GM19238 (cell line): Measurements from ENCODE around the gene NSUN2.
A peak's percentile ranks its signal among the peaks of the same experiment; 100 is the strongest.
"Not testable (repeated sequence)": the region's sequence is repeated elsewhere in the genome, so short reads cannot be mapped to it uniquely, and the experiment has no call there.

ENCODE experiments used
- DNase-seq: peaks from one replicate; pipeline ENCODE4 v3.0.0; 2011; ENCODE audit warnings: low spot score; ENCODE audit not compliant: insufficient read length

Gene NSUN2

GRCh38 chr5:6632888-6633468 is at the start of gene NSUN2, which contains the start of gene SRD5A1:
Gene NSUN2, minus strand, starts transcription at chr5:6633044. Its CDS starts 65 bp downstream, at chr5:6632979.
Gene SRD5A1, plus strand, starts transcription at chr5:6633440. Its CDS starts 137 bp downstream, at chr5:6633577.
- peak; percentile 91 for DNase-seq

DNA sequence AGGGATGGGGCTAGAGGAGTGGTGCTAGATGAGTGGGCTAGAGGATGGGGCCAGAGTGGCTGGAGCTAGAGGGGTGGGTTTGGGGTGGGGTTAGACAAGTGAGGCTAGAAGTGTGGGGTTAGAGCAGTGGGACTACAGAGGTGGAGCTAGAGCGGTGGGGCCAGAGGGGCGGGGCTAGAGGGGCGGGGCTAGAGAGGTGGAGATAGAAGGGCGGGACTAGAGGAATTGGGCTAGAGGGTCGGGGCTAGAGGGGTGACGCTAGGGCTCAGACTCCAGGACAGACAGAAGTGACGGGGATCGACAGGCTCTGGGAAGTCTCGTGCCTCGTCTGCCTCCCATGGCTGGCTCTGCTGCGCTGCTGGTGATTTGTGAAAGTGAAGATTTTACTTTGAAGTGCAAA is 49.4 kb upstream of the NSUN2 start:
- no peak for DNase-seq

- DNase-seq = no peak
Observed at GRCh38 chr5:6681682-6682081, 48.8 kb upstream of the NSUN2 start.

- DNase-seq = no peak
Observed at GRCh38 chr5:6680922-6681321, 48.1 kb upstream of the NSUN2 start.

DNA sequence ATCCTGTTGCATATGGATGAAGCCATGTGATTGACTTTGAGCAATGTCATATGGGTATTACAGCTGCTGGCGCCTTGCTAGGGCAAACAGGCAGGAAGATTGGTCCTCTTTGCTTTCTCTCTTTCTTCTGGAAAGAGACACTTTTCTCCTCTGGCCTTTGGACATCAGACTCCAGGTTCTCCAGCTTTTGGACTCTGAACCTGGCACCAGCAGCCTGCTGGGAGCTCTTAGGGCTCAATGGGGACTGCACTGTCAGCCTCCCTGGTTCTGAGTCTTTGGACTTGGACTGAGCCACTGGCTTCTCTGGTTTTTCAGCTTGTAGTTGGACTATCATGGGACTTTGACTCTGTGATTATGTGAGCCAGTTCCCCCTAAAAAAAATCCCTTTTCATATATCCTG is 45.5 kb upstream of the NSUN2 start:
- DNase-seq = no peak

GRCh38 chr5:6676702-6677101 is 43.9 kb upstream of the NSUN2 start:
- DNase-seq = no peak

DNA sequence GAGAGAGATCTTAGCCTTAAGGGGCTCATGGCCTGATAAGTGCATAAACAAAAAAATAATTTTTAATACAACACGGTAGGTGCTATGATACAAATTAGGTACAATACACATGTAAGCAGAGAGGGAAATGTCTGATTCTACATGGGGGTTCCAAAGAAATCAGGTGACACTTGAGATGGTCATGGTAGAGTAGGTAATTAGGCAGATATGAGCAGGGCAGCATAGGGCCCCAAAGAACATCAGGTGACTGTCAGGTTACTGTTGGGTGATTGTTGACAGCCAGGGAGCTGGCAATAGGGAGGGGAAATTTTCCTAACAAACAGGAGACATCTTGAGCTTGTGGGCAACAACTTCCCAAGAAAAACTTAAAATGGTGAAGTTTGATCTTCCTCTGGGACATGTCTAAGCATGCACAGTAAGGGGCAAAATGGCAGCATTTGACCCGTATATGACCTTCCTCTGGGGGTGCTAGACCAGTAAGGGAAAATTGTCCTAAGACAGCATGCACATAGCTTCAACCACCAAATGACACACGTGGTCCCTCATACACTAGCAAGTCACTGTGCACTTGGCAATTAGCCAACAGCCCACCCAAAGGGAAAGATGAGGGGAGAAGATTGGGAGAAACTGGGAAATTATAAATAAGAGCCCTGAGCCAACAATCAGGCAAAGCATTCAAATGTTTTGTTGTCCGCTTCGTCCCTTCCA is 43.1 kb upstream of the NSUN2 start:
- no peak for DNase-seq

DNA sequence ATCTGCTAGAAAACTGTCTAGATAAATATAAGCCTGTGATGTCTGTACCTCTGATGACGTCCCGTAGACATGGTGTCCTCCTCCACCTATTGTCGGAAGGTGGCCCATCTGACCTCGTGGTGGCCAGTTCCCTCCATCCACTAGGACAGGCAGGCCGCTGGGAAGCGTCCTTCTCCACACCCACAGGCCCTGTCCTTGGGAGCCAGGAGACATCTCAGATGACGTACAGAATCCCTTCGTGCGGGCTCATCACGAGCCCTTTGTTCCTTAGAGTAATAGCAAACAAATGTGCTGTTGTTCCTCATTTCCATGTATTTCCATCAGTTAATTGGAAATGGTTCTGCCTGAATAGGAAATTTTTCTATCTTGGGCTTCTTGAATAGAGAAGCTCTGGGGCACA is 42.0 kb upstream of the NSUN2 start:
- DNase-seq = no peak

GRCh38 chr5:6674421-6674820 is 41.6 kb upstream of the NSUN2 start:
- no peak for DNase-seq

GRCh38 chr5:6673963-6674362 is 41.1 kb upstream of the NSUN2 start:
- no peak for DNase-seq

DNA sequence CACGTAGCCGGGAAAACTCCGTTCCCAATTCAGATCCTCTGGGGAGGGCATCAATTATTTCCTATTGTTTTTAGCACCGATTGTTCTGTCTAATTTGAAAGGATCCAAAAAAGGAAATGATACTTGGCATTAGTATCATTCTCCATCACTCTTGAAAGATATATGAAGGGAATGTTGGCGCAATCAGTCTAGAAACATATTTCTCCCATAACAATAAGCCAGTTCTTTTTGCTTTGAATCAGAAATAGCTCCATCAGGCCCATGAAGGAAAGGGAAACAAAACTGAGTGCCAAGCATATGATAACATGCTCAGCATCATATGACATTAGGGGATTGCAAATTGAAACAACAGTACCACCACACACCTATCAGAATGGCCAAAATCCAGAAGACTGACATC is 40.2 kb upstream of the NSUN2 start:
- no peak for DNase-seq

DNA sequence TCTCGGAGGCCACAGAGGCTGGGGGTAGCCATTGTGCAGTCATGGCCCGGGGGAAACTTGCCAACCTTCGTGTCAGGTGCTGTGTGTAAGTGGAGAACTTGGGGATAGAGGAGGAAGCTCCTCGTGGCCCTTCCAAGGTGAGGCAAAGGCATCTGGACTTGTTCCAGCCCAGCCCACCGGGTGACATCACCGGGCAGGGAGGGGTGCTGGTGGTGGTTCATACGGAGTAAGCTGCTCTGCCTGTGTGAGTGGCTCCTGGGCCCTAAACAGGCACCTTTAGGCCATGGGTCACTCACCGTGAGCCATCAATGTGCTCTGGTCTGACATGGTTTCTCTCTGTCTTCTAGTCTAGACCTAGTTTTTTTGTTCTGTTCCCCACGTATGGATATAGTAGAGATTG is 35.9 kb upstream of the NSUN2 start:
- DNase-seq = not testable (repeated sequence)

DNA sequence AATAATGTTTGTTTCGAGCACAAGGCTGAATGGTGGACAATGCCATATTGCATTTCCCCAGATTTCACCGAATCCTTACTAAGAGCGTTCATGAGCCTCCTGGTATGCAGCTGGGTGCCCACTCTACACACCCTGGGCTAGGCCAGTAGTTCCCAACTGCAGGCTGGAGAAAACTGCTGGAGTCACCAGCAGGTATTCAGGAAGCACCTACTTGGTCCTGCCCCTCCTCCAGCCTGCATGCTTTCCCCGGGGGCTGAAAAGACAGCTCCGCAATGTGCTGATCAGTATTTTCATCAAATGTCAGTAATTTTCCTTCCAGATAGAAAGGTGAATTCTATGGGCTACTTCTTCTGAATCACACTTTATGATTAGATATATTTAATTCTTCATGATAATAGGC is 34.8 kb upstream of the NSUN2 start:
- no peak for DNase-seq

DNA sequence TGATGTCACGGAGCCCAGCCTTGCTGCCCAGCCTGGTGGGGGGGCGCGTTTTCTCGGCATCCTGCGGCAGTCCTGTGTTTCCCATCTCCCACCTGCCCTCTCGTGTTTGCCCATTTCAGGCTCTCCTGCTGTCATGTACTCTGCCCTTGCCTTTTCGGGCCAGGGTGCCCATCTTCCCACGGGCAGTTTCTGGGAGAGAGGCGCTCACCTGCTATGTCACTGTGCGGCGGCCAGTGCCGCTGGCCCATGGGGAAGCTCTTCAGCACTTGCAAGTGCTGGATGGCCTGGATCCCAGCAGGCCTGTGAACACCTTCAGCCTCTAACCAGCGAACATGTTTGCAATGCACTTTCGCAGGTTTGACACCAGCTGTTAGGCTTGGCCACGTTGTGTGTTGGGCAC is 33.9 kb upstream of the NSUN2 start:
- DNase-seq = no peak

GRCh38 chr5:6660688-6661087 is 27.8 kb upstream of the NSUN2 start:
- no peak for DNase-seq

DNA sequence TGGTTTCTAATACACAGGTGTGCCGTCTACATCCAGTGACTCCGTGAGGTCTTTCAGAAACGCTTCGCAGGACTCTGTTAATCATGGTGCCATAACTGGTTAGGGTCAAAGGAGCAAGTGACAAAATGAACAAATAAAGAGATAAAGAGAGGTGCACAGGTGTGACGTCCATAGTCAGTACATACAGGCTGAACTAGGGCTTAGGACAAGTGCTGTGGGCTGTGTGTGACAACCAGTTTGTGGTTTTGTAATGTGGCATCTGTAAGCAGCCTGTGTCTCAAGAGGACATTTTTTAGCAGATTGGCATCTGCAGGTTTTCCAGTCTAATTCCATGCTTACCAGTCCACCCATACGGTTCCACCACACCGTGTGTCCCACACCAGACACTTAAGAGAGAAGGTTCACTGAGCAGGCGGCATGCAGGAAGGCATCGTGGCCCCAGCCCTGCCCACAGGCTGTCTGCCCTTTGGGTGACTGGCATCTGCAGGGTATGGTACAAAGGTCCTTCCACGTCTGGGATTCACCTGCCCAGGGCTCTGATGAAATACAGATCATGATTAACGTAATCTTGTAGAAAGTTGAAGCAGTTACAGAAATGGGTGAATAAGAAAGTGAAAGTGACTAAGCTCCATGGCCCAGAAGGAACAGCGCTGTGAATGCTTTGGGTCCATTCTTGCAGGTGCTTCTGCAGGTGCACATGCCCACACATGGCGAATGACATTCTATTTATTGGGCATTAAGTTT is 27.3 kb upstream of the NSUN2 start:
- peak; percentile 49 for DNase-seq

DNA sequence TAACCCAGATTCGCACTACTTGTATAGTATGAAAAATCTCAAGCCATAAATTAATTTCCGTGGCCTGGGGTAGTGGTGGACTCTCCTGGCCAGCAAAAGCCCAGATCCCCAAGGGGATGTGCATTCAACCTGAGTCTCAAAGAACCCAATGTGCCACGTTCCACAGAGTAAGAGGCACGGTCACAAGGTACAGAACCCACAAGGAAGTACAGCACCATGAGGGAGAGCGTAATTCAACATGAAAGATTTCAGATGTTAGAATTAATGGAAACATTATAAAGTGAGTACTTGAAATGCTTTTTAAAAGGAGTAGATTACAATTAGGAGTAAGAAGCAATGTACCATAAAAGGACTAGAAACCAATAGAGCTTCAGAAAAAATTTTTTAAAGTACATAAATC is 23.8 kb upstream of the NSUN2 start:
- no peak for DNase-seq

DNA sequence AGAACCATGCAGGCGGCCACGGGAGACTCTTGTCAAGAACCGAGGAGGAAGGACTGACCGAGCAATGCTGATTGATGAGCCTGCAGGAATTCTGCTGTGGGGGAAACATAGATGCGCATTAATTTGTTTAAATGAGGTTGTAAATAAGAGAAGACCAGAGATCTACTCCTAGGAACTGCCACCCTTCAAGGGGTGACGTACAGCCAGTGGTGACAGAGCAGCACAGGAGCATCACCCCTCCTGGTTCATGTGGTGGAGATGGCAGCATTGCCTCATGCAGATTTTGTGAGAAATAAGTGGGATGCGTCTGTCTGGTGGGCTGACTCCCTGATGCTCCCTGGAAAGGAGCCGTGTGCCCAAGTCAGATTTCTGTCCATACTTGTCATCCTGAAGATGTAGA is 22.6 kb upstream of the NSUN2 start:
- DNase-seq = no peak

- DNase-seq = no peak
Observed at GRCh38 chr5:6652025-6652424, 19.2 kb upstream of the NSUN2 start.

GRCh38 chr5:6649681-6650080 is 16.8 kb upstream of the NSUN2 start:
- DNase-seq = no peak

- DNase-seq = no peak
Observed at GRCh38 chr5:6649186-6649585, 16.3 kb upstream of the NSUN2 start.

GRCh38 chr5:6645571-6646362 is 12.9 kb upstream of the NSUN2 start:
- DNase-seq = not testable (repeated sequence)
